K562 (cell line): Measurements from ENCODE around the gene PYDC1. TPM values are rescaled to one million over a fixed set of nuclear protein-coding genes. Genes with fewer than 3 reads are reported as not detected.

Source experiments
- CBFB ChIP-seq: sonication (generic); formaldehyde crosslinking; IDR thresholded peaks from 2 replicates; pipeline ENCODE4 v1.4.0; 2020; ENCODE audit warnings: mild to moderate bottlenecking, missing genetic modification reagents
- CREB3 ChIP-seq: fragments of 450-650 bp; conservative IDR thresholded peaks from 2 replicates; pipeline ENCODE4 v1.6.1; 2016; ENCODE audit warnings: missing genetic modification characterization, low read depth, mild to moderate bottlenecking, missing compliant biosample characterization, moderate library complexity
- EZH2 ChIP-seq: IDR thresholded peaks from 2 replicates; pipeline ENCODE4 v1.6.1; 2012; ENCODE audit warnings: low read depth, mild to moderate bottlenecking, inconsistent platforms, low read length, borderline replicate concordance
- FOXA3 ChIP-seq, 2 experiments: fragments of 450-650 bp in 1 of 2; sonication (generic) in 1 of 2; formaldehyde crosslinking; IDR thresholded peaks in 1 of 2; conservative IDR thresholded peaks in 1 of 2; 2 replicates each; pipeline versions ENCODE4 v1.4.0 to v1.8.0; 2020 to 2022; ENCODE audit warnings: mild to moderate bottlenecking in 2 of 2, missing genetic modification reagents in 1 of 2
- HDGF ChIP-seq: fragments of 450-650 bp; IDR thresholded peaks from 2 replicates; pipeline ENCODE4 v1.6.1; 2016
- KAT7 ChIP-seq: sonication (generic); formaldehyde crosslinking; IDR thresholded peaks from 2 replicates; pipeline ENCODE4 v1.8.0; 2022; ENCODE audit warnings: missing genetic modification reagents, mild to moderate bottlenecking, borderline replicate concordance
- KLF16 ChIP-seq: IDR thresholded peaks from 2 replicates; pipeline ENCODE4 v1.6.1; 2016; ENCODE audit warnings: antibody characterized with exemption
- MAFF ChIP-seq: IDR thresholded peaks from 2 replicates; pipeline ENCODE4 v1.6.1; 2012; ENCODE audit warnings: low read length, improper control_type of control experiment
- MECOM ChIP-seq: fragments of 250-450 bp; sonication (Bioruptor Pico); IDR thresholded peaks from 2 replicates; pipeline ENCODE4 v1.8.0; 2022; ENCODE audit warnings: inconsistent platforms
- POLR2AphosphoS2 ChIP-seq: IDR thresholded peaks from 2 replicates; pipeline ENCODE4 v1.6.1; 2012; ENCODE audit warnings: low read length, improper control_type of control experiment
- RBM17 ChIP-seq: fragments of 200-400 bp; formaldehyde crosslinking; IDR thresholded peaks from 2 replicates; pipeline ENCODE4 v1.6.1; 2017; ENCODE audit warnings: low read depth, mild to moderate bottlenecking, low read length, borderline replicate concordance
- SETDB1 ChIP-seq: IDR thresholded peaks from one replicate; pipeline ENCODE4 v1.6.1; 2012; ENCODE audit warnings: low read length, control low read depth, inconsistent platforms
- SP1 ChIP-seq: sonication (generic); formaldehyde crosslinking; IDR thresholded peaks from 2 replicates; pipeline ENCODE4 v1.8.1; 2022; ENCODE audit warnings: mild to moderate bottlenecking, missing genetic modification reagents
- TBP ChIP-seq: optimal IDR thresholded peaks from 2 replicates; pipeline ENCODE3; 2011; ENCODE audit warnings: low read depth, low read length, improper control_type of control experiment
- TEAD4 ChIP-seq, 2 experiments: sonication (generic) in 1 of 2; formaldehyde crosslinking in 1 of 2; IDR thresholded peaks; 2 replicates each; pipeline versions ENCODE4 v1.6.1 to v1.8.0; 2012 to 2022; ENCODE audit warnings: borderline replicate concordance in 1 of 2, inconsistent platforms in 1 of 2, low read length in 1 of 2, mild to moderate bottlenecking in 1 of 2, missing genetic modification reagents in 1 of 2
- ZNF395 ChIP-seq: fragments of 200-800 bp; sonication (Bioruptor generic); IDR thresholded peaks from 2 replicates; pipeline ENCODE4 v1.6.1; 2017; ENCODE audit warnings: missing genetic modification characterization, missing compliant biosample characterization
- ZNF431 ChIP-seq: sonication (generic); formaldehyde crosslinking; IDR thresholded peaks from 2 replicates; pipeline ENCODE4 v1.8.0; 2022; ENCODE audit warnings: mild to moderate bottlenecking, missing genetic modification reagents
- ZNF449 ChIP-seq: fragments of 250-450 bp; sonication (Bioruptor Pico); IDR thresholded peaks from 2 replicates; pipeline ENCODE4 v1.8.0; 2022; ENCODE audit warnings: moderate library complexity, mild to moderate bottlenecking, inconsistent platforms
- polyA plus RNA-seq, 8 experiments: library from polyadenylated mRNA; depleted of rRNA in 4 of 8; stranded (reverse) in 5 of 8; unstranded in 3 of 8; fragments of >200 nt; fragmentation: Nextera tagmentation in 2 of 8; fragmentation: Illumina TruSeq in 1 of 8; extraction: Ambion mirVana in 2 of 8; extraction: Trizol in 1 of 8; gene quantifications; 2 replicates each; pipeline versions ENCODE4 v1.2.1 to v1.2.3, GENCODE V29; 2011 to 2014; ENCODE audit warnings: inconsistent platforms in 1 of 8, missing spikeins in 1 of 8
- total RNA-seq, 7 experiments: library from RNA; depleted of rRNA in 6 of 7; stranded (reverse); fragments of >200 nt in 6 of 7; fragmentation: Illumina TruSeq in 2 of 7; extraction: Trizol in 2 of 7; gene quantifications; 2 replicates each; pipeline versions ENCODE4 v1.2.1 to v1.2.3, GENCODE V29; 2011 to 2021; ENCODE audit warnings: low replicate concordance in 1 of 7
- TF ChIP-seq, protein P1 (sequence below): fragments of 450-650 bp; IDR thresholded peaks from 2 replicates; pipeline ENCODE4 v1.6.1; 2018; ENCODE audit warnings: mild to moderate bottlenecking, low read depth; ENCODE audit not compliant: partially characterized antibody
- TF ChIP-seq, protein P2 (sequence below): sonication (generic); formaldehyde crosslinking; IDR thresholded peaks from 2 replicates; pipeline ENCODE4 v1.8.1; 2023; ENCODE audit warnings: mild to moderate bottlenecking, missing genetic modification reagents

Gene PYDC1
- total and polyA plus RNA-seq, 9 of the 15 experiments (the other 6 are each of a cell fraction or from before 2014, with no cell fraction given): not detected

GRCh38 chr16:31179747-31180459 is 37.0 kb downstream of the PYDC1 start, which contains the start of gene FUS (continued):
- TF ChIP-seq, protein P1, sequence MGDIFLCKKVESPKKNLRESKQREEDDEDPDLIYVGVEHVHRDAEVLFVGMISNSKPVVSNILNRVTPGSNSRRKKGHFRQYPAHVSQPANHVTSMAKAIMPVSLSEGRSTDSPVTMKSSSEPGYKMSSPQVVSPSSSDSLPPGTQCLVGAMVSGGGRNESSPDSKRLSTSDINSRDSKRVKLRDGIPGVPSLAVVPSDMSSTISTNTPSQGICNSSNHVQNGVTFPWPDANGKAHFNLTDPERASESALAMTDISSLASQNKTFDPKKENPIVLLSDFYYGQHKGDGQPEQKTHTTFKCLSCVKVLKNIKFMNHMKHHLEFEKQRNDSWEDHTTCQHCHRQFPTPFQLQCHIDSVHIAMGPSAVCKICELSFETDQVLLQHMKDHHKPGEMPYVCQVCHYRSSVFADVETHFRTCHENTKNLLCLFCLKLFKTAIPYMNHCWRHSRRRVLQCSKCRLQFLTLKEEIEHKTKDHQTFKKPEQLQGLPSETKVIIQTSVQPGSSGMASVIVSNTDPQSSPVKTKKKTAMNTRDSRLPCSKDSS: no peak
- TF ChIP-seq SETDB1 (peak; percentile 76), CBFB (peak; percentile 71; the same call in 1 of the 2 replicates), FOXA3 (CRISPR knock-in tag; conservative IDR thresholded peaks at IDR 0.05 in 1 of 2, IDR thresholded peaks at IDR 0.05 in 1 of 2) (peak in 1 of 2 experiments; percentile 57; a peak in 1 of 4 replicates), TEAD4 (IDR thresholded peaks at IDR 0.05; ENCODE audit: low read length) (peak; percentile 62), TEAD4 (CRISPR knock-in tag; IDR thresholded peaks at IDR 0.05; ENCODE audit: borderline replicate concordance) (peak; percentile 18; the same call in 1 of the 2 replicates), POLR2AphosphoS2 (peak; percentile 97), KLF16 (peak; percentile 74), KAT7 (CRISPR knock-in tag) (peak; percentile 59; the same call in 1 of the 2 replicates), SP1 (CRISPR knock-in tag) (peak; percentile 99), HDGF (no peak), ZNF431 (CRISPR knock-in tag) (peak; percentile 82), EZH2 (no peak), ZNF449 (CRISPR knock-in tag) (no peak), RBM17 (no peak), MAFF (peak; percentile 83), MECOM (CRISPR knock-in tag) (no peak), ZNF395 (CRISPR knock-in tag) (no peak; the same call in 1 of the 2 replicates), TBP (no peak), CREB3 (peak; percentile 59; the same call in 1 of the 2 replicates)
- TF ChIP-seq, protein P2, sequence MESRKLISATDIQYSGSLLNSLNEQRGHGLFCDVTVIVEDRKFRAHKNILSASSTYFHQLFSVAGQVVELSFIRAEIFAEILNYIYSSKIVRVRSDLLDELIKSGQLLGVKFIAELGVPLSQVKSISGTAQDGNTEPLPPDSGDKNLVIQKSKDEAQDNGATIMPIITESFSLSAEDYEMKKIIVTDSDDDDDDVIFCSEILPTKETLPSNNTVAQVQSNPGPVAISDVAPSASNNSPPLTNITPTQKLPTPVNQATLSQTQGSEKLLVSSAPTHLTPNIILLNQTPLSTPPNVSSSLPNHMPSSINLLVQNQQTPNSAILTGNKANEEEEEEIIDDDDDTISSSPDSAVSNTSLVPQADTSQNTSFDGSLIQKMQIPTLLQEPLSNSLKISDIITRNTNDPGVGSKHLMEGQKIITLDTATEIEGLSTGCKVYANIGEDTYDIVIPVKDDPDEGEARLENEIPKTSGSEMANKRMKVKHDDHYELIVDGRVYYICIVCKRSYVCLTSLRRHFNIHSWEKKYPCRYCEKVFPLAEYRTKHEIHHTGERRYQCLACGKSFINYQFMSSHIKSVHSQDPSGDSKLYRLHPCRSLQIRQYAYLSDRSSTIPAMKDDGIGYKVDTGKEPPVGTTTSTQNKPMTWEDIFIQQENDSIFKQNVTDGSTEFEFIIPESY (CRISPR knock-in tag): peak; percentile 56; the same call in 1 of the 2 replicates
